Esophagus squamous epithelium (tissue), 5 donors: ENCODE results near the gene GSK3A. TPM values are rescaled to one million over a fixed set of nuclear protein-coding genes. Genes with fewer than 3 reads are reported as not detected.

Experiments
- DNase-seq: peaks from one replicate; lab custom pipeline; 2025; lab: John Stamatoyannopoulos, UW
- H3K27ac ChIP-seq, 4 donors: fragments of 200-600 bp; sonication (generic); one replicate each; pipeline ENCODE4 v1.5.1; 2016 to 2019; ENCODE audit warnings: mild to moderate bottlenecking in 1 of 4
- H3K27me3 ChIP-seq, 4 donors: fragments of 200-600 bp; sonication (generic); 1 replicate in 3 of 4; 2 replicates in 1 of 4; pipeline versions ENCODE4 v1.5.1 to v1.6.0; 2017 to 2021; ENCODE audit warnings: antibody characterized with exemption in 1 of 4
- H3K36me3 ChIP-seq, 3 donors: fragments of 200-600 bp; sonication (generic); one replicate each; pipeline ENCODE4 v1.5.1; 2016 to 2019
- H3K4me1 ChIP-seq, 3 donors: fragments of 200-600 bp; sonication (generic); one replicate each; pipeline ENCODE4 v1.5.1; 2017 to 2019
- H3K4me3 ChIP-seq, 4 donors: fragments of 200-600 bp; sonication (generic); 1 replicate in 3 of 4; 2 replicates in 1 of 4; pipeline ENCODE4 v1.5.1; 2016 to 2019; ENCODE audit warnings: mild to moderate bottlenecking in 2 of 4, moderate library complexity in 1 of 4
- H3K9me3 ChIP-seq, 3 donors: fragments of 200-600 bp; sonication (generic); one replicate each; pipeline ENCODE4 v1.5.1; 2016 to 2019
- POLR2A ChIP-seq, 4 donors: fragments of 450-650 bp; IDR thresholded peaks; one replicate each; pipeline ENCODE4 v1.6.1; 2017; ENCODE audit warnings: antibody characterized with exemption in 4 of 4, mild to moderate bottlenecking in 4 of 4, moderate library complexity in 3 of 4
- WGBS, 2 donors: methylation state at CpG; one replicate each; pipeline ENCODE4 v1.1.5; 2018; 5-methylcytosine and 5-hydroxymethylcytosine counted together
- intact Hi-C: fragments of 100-400 bp; cut with DNase I; formaldehyde crosslinking; loops from one replicate; pipeline ENCODE4 v1.15.0; 2022
- total RNA-seq, 4 donors: library from RNA; depleted of rRNA; stranded (reverse); fragments of >200 nt; gene quantifications; one replicate each; pipeline ENCODE4 v1.1.0, GENCODE V29; 2016
- TF ChIP-seq, protein P1 (sequence below), 6 experiments: fragments of 450-650 bp in 4 of 6; fragments of 200-600 bp in 2 of 6; sonication (generic) in 2 of 6; IDR thresholded peaks; one replicate each; pipeline ENCODE4 v1.5.1; 2016 to 2019; ENCODE audit warnings: antibody characterized with exemption in 6 of 6, mild to moderate bottlenecking in 4 of 6, moderate library complexity in 4 of 6
- donor health status: DM: yes; HTN: yes; CAD: no.

The GSK3A gene
- total RNA-seq, 4 donors from 2014 or later: 15.9 to 29.6 (median 26.5) TPM

DNA sequence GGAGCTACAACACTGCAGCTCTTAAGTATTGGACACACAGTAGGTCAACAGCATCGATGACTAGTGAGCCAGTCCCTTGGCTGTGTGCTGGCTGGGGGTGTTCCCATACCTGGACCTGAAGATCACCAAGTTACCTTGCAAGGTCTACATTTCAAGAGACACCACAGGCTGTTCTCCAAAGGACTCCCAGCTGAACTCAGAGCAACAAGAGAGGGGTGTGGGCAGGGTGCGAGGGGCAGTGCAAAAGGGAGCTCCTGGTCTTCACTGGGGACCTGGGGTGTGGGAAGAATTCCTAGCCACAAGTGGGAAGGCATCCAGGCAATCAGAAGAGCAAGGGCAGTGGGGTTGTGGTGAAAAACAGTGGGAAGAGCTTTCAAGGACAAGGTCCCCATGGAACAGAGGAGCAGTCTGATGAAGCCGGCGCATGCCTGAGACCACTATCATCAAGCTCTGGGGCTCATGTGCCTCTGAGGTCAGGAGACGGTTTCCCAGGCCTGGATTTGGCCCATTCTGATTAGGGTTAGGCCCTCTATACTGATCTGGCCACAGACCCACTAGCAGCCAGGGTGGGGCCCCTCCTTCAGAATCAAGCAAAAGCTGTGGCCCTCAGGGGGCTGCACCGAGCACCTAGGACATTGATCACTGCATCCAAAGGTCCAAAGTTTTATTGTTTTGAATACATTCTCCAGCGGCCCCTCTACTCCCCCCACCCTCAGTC is 4.7 kb upstream of the GSK3A start:
- TF ChIP-seq, protein P1, sequence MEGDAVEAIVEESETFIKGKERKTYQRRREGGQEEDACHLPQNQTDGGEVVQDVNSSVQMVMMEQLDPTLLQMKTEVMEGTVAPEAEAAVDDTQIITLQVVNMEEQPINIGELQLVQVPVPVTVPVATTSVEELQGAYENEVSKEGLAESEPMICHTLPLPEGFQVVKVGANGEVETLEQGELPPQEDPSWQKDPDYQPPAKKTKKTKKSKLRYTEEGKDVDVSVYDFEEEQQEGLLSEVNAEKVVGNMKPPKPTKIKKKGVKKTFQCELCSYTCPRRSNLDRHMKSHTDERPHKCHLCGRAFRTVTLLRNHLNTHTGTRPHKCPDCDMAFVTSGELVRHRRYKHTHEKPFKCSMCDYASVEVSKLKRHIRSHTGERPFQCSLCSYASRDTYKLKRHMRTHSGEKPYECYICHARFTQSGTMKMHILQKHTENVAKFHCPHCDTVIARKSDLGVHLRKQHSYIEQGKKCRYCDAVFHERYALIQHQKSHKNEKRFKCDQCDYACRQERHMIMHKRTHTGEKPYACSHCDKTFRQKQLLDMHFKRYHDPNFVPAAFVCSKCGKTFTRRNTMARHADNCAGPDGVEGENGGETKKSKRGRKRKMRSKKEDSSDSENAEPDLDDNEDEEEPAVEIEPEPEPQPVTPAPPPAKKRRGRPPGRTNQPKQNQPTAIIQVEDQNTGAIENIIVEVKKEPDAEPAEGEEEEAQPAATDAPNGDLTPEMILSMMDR (IDR thresholded peaks at IDR 0.05): no peak
- TF ChIP-seq POLR2A (IDR thresholded peaks at IDR 0.05): no peak
- WGBS, 2 donors: 55 to 68% methylated on average over 6 to 7 of the region's 7 CpGs
- intact Hi-C loops: loop anchor here (10.0 kb wide), 1 partner anchor 48 kb away; no protein-coding TSS in a partner anchor

DNA sequence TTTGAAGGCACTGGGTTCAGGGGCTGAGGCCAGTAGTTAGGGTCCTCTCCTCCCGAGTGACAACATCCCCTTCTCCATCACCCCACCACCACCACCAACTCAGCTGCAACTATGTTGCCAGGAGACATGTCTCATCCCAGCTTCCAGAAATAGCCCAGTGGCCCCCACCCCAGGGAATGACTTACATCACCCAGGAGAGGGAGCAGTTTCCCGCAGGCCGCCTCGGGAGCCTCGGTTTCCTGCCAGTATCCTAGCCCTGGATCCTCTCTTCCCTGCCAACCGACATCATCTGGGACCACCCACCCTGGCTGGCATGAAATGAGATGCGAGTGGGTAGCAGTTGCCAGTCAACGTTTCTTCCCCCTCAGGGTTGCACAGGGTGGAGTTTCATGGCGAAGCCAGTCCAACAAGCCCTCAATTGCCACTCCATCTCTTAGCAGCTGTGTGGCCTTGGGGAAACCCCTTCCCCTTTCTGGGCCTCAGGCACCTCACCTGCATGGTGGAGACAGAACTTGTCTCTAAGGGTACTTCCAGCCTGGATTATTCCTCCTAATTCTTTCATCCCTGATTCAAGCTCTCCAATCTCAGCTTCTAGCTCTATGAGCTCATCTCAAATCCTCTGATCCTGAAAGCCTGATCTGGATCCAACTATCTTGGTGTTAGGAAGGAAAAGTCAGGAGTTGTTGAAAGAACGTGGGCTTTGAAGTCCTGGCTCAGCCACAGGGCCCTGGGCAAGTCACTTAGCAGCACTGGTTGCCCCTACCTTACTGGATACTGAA is 3.9 kb upstream of the GSK3A start:
- Histone ChIP-seq H3K36me3 (peaks cover 4 to 22% (median 6%) of the 10 kb centered on the region in 3 donors), H3K9me3 (no peaks in the 10 kb centered on the region), H3K4me1 (peaks cover 25 to 87% (median 30%) of the 10 kb centered on the region in 3 donors), H3K27me3 (no peaks in the 10 kb centered on the region), H3K27ac (peak overlapping the region in 3 of 4 donors; percentile 46 to 98 (median 62)), H3K4me3 (no peak overlapping the region)
- WGBS, 2 donors: 0 to 25% methylated on average over 5 to 9 of the region's 10 CpGs
- TF ChIP-seq POLR2A (IDR thresholded peaks at IDR 0.05): no peak
- TF ChIP-seq, protein P1 (IDR thresholded peaks at IDR 0.05): peak; percentile 24 to 67 (median 53)
- intact Hi-C loops: loop anchor here (10.0 kb wide), 1 partner anchor 48 kb away; no protein-coding TSS in a partner anchor
- DNase-seq: no peak

More for the DNA sequence above, 4.7 kb upstream of the GSK3A start:
- H3K4me1 ChIP-seq: peaks cover 27 to 87% (median 33%) of the 10 kb centered on the region in 3 donors
- H3K4me3 ChIP-seq: no peak overlapping the region
- H3K36me3 ChIP-seq: peaks cover 4 to 22% (median 6%) of the 10 kb centered on the region in 3 donors
- no peaks in the 10 kb centered on the region for H3K27me3 ChIP-seq
- no peak for DNase-seq
- no peaks in the 10 kb centered on the region for H3K9me3 ChIP-seq
- H3K27ac ChIP-seq: peak overlapping the region in 3 of 4 donors; percentile 46 to 98 (median 62)

DNA sequence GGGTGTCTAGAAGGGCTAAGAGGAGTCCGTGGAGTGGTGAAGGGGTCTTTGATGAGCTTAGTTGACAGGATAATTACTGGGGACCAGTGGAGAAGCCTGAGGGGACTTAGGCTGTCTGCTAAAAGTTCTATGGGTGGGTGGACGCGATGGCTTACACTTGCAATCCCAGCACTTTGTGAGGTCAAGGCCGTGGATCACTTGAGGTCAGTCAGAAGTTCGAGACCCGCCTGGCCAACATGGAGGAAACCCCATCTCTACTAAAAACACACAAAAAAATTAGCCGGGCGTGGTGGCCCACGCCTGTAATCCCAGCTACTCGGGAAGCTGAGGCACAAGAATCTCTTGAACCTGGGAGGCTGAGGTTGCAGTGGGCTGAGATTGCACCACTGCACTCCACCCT is 2.8 kb upstream of the GSK3A start:
- peak overlapping the region; percentile 89 to 98 (median 96) for H3K27ac ChIP-seq
- H3K4me3 ChIP-seq: peak overlapping the region in 2 of 4 donors; percentile 80 to 98
- intact Hi-C loops: loop anchor here (10.0 kb wide), 1 partner anchor 50 kb away; no protein-coding TSS in a partner anchor
- DNase-seq: no peak
- H3K4me1 ChIP-seq: peaks cover 20 to 87% (median 29%) of the 10 kb centered on the region in 3 donors
- H3K27me3 ChIP-seq: no peaks in the 10 kb centered on the region
- H3K9me3 ChIP-seq: no peaks in the 10 kb centered on the region
- H3K36me3 ChIP-seq: peaks cover 4 to 22% (median 6%) of the 10 kb centered on the region in 3 donors
- TF ChIP-seq, protein P1 (IDR thresholded peaks at IDR 0.05): no peak
- TF ChIP-seq POLR2A (IDR thresholded peaks at IDR 0.05): no peak
- WGBS, 2 donors: 70 to 73% methylated on average over 10 of the region's 10 CpGs

- Histone ChIP-seq H3K4me3 (peak overlapping the region; percentile 80 to 98 (median 90)), H3K4me1 (peaks cover 20 to 87% (median 28%) of the 10 kb centered on the region in 3 donors), H3K27me3 (no peaks in the 10 kb centered on the region), H3K9me3 (no peaks in the 10 kb centered on the region), H3K36me3 (peaks cover 2 to 22% (median 5%) of the 10 kb centered on the region in 3 donors), H3K27ac (peak overlapping the region; percentile 89 to 98 (median 96))
- TF ChIP-seq POLR2A (IDR thresholded peaks at IDR 0.05): peak in 3 of 4 donors; percentile 14 to 74 (median 49)
- TF ChIP-seq, protein P1 (IDR thresholded peaks at IDR 0.05): peak; percentile 59 to 84 (median 68)
- intact Hi-C loops: loop anchor here (10.0 kb wide), 1 partner anchor 50 kb away; no protein-coding TSS in a partner anchor
- DNase-seq: peak; percentile 66
- WGBS, 2 donors: 2 to 3% methylated on average over 26 to 27 of the region's 45 CpGs
Observed at GRCh38 chr19:42244347-42245220, 2.2 kb upstream of the GSK3A start.
